GM21723 (cell line): ENCODE measurements around the gene KIAA2012.

ENCODE experiments used
- ATAC-seq: cut with Tn5 transposase; IDR thresholded peaks from one replicate; pipeline ENCODE4 v1.9.1; 2021; ENCODE audit warnings: mild to moderate bottlenecking, moderate library complexity; ENCODE audit not compliant: unreplicated experiment

Gene KIAA2012

DNA sequence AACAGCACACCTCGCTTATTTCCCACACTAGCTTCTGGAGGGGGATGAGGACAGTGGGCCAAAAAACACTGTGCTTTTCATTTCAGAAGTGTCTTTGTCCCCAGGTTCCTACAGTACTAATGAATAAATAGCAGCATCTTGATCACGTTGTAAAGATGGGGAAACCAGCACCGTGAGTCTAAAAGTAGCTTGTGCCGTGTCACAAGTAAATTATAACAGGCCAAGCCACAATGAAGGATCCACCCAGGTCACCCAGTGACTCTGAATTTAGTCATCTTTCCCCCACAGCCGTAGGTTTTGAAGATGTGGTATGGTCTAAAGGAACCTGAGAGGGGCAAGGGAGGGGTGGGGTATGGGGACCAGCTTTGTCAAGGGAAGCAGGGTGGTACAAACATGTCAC lies 30.6 kb upstream of the KIAA2012 start:
- no peak for ATAC-seq

DNA sequence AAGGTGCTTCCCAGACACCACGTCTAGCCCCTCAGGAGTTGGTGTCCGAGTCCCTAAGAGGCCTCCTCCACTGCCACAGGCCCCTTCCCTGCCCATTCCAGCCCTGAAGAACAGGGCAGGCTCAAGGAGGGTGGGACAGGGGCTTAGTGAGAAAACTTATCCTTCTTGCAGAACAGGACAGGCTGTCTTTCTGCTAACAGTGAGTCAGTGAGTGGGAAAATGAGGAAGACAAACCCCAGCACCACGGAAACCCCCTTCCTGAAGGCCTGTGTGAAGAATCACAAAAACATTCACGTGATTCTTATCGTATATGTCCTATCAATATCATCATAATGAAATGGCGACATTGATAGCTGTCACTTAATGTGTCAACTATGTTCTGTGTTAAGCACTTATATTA lies 29.6 kb upstream of the KIAA2012 start:
- no peak for ATAC-seq

DNA sequence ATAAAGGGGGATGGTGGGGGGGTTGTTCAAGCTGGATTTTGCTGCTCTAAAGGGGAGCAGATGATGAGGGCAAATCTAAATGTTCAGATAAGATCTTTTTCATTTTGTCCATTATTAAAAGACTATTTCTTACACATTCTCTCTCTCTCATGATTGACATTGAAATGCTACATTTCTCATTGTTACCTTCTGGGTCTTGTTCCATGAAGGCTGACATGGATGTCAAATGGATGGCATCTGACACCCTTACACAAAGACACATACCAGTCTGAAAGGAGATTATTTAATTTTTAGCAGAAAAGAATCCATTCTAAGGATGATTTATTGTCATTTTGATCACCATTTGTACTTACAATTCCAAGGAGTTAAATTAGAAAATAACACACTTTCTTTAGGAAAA lies 28.3 kb upstream of the KIAA2012 start:
- no peak for ATAC-seq

DNA sequence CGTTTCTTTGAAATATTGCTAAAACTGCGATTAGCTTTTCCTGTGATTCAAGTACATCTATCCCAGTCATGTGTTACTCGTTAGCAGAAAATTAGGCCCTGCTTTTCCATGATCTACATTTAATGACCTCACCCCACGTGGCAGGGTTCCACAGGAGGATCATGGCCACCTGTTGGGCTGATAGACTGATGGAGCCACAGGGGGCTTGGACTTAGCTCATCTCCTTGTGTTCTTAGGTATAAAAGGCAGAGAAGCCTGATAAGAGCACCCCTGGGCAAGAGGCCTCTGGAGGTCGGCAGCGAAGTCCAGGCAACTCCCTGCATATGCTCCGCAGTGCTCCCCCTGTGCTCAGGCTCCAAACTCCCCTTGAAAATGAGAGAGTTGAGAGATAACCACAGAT lies 26.5 kb upstream of the KIAA2012 start:
- ATAC-seq = no peak

DNA sequence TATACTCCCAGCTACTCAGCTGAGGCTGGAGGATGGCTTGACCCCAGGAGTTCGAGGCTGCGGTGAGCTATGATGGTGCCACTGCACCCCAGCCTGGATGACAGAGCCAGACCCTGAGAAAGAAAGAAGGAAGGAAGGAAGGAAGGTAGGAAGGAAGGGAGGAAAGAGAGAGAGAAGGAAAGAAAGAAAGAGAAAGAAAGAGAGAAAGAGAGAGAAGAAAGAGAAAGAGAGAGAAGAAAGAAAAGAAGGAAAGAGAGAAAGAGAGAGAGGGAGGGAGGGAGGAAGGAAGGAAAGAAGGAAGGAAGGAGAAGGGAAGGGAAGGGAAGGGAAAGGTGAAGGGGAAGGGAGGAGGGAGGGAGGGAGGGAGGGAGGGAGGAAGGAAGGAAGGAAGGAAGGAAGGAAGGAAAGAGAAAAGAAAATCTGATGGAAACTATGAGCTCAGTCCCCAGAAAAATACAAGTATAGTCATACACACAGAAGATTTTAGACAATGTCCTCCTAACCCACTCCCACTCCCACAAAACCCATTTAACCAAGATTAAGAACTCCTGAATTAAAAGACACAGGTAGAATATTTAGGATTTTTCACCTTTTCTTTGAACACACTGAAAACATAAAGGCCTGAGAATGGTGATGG lies 23.8 kb upstream of the KIAA2012 start:
- no peak for ATAC-seq

DNA sequence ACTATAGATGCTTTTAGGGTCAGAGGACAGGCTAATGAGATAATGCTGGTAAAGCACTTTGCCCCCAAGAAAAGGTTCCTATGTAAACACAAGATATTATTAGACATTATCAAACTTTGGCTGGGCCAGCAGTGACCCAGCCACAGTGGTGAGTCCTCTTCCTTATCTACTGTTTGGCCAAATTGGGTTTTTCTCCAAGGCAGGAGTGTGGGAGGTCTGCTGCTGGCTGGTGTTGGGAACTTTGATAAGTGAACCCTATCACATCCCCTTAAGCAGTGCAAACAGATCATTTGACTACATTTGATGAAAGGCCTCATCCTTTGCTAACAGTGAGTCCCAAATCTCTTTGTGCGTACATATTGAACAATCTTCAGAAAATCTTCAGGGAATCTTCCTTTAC lies 23.2 kb upstream of the KIAA2012 start:
- no peak for ATAC-seq

DNA sequence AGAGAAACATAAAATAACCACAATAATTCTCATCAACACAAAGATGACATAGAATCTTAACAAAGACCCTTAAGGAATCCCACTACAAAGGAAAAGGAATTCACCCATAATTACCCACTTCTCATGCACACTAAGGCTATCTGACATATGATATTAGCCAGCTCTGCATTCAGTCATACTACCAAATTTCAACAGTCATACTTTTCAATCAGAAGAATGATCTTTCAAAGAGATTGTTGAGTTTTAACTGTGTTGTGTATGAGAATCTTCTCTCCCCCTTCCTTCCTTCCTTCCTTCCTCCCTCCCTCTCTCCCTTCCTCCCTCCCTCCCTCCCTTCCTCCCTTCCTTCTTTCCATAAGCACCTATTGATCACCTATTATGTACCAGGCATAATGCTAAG lies 22.4 kb upstream of the KIAA2012 start:
- no peak for ATAC-seq

DNA sequence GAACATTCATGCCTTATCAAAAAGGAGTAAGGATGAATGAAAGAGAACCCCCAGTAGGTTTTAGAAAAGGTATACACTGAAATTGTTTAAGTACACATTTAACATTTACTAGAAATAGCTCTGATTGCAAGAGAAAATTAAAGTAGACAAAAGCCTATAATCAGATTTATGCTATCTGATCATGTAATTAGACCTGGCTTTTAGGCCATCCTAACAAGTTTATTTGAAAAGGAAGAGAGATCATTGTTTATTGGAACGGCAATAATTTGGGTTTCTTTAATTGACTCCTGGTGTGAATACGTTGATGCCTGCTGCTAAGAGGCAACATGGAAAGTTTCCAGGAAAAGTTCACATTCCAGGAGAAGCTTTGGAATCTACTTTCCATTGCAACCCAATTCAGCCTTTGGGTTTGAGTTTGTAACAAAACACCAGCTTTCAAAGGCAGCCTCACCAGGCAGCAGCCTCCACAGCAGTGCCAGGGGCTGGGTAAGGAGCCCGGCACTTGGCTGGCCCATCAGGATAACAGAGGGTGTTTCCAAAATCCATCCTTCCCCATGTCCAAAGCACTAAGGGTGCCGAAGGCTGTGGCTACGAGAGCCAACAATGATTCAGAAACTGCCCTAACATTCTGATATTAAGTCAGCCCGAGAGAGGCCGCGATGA lies 21.4 kb upstream of the KIAA2012 start:
- ATAC-seq = no peak

DNA sequence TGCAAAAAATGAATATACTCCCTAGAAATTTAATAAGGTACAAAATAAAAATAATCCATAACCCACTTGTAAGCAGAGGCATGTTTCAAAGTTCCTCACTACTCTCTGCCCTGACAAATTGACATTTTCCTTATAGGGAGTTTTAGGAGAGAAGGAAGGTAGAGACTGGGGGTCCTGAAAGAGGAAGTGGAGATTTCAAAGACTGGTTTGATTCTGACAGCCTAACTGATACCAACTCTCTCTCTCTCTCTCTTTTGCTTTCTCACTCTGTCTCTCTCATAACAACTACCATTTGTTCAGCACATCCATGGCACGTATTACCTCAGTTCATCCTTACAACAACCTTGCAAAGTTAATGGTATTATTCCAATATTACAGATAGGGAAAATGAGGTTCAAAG lies 20.8 kb upstream of the KIAA2012 start:
- ATAC-seq = no peak

DNA sequence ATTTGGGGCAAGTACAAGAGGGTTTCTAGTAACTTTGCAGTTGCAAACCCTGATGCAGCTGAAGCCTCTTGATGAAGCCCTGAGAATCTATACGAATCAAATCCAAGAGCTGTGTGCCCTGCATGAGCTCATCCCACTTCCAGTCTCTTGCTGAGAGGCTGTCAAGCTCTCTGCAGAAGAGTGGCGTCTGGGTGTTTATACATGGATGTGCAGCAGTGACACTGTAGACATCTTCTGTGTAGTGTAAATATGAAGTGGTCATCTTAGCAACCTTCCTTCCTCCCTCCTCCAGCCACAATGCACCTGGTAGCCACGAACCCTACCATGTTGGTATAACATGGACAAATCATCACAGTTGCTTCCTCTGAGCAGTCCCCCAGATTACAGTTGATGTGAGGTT lies 18.4 kb upstream of the KIAA2012 start:
- ATAC-seq = no peak

DNA sequence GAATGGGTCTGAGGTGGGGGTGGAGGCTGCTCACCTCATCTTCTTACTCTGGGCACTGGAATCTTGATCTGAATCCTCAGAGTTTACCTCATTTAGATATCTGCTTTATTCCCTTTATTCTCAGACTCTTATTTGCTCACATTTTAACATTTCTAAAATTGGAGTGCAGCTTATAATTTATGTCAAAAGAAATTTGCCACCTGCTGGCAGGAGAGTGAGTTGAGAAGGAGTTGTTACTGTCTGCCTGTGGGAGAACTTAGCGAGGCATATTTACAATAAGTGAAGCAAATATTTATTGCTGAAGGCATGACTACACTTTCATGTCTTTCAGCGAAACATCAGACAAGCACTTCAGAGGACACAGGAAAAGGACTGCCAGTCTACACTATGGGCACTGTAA lies 16.4 kb upstream of the KIAA2012 start:
- ATAC-seq = no peak

DNA sequence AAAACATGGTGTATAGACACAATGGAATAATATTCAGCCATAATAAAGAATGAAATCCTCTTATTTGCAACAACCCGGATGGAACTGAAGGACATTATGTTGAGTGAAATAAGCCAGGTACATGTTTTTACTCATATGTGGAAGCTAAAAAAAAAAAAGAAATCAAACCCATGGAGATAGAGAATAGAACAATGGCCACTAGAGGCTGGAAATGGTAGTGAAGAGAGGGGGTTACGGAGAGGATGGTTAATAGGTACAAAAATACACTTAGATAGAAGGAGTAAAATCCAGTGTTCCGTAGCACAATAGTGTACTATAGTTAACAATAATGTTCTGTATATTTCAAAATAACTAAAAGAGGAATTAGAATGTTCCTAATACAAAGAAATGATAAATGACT lies 12.8 kb upstream of the KIAA2012 start:
- no peak for ATAC-seq

DNA sequence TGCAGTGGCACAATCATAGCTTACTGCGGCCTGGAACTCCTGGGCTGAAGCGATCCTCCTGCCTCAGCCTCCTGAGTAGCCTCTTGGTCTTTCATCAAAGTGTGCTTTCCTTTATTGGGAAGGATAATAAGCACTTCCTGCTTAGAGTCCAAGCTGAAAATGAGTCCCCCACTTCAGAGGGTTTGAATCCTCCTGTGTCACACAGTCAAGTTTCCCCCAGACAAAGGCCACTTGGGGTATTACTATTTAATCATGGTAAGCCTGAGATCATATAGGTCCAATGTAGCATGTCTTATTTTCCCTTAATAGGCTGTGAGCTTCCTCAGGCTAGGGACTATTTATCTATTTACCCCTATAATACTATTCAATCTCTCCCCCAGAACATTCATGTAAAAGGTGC lies 11.4 kb upstream of the KIAA2012 start:
- no peak for ATAC-seq

DNA sequence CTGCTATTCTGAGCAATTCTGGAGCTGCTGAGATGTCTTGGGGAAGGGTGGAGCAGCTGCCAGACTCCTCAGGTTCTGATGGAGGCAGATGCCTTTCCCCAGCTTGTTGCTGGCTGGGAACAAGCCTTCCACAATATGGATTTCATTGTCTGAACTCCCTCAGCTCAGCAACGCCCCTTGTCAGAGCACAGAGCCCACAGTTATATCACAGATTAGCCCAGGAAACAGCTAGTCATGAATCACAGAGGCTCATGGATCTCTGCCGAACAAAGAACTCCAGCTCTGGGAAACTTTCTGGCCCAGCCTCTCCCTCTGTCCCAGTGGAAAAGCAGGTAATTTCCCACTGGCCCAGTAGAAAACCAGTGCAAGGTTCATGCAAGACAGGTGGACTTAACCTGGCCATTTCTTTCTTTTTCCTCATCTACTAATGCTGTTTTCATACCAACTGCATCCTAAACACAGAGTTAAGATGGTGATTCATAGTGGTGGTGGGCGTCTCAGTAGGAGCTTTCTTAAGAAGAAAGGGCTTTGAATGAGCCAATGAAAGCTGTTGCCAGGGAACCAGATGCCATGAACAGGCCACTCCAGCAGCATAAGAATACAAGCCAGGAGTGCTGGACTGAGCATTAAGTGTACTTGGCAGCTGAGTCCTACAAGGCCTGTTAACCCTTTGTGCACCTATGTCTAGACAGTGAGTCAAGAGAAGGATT lies 8.7 kb upstream of the KIAA2012 start:
- no peak for ATAC-seq

DNA sequence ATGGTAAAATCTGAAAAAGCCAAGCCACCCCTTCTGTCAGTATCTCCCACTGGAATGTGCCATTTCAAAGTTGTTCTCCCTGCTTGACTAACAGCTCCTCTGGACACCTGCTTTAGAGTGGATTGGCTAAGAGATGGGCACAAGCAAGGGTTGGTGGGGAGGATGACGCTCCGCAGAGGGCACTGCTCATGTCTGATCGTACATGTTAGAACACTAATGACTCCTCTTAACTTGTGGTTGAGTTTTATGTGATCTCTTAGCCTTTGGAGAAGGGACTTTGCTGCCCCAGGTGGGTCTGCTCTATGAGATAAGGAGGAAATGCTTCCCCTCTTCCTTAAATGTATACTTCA lies 8.2 kb upstream of the KIAA2012 start:
- no peak for ATAC-seq

DNA sequence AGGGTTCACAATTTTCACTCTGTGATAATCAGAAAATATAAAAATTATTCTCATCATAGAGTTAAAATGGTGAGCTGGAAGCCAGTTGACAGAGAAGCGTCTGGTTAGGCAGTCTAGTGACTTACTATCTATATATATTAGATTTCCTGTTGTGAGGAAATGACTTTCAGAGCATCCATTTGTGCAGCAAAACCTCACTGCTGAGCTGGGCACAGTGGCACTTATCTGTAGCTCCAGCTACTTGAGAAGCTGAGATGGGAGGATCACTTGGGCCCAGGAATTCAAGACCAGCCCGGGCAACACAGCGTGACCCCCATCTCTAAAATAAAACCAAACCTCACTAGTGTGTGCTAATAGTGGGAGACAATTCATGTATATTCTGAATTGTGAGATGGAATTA lies 7.2 kb upstream of the KIAA2012 start:
- no peak for ATAC-seq

DNA sequence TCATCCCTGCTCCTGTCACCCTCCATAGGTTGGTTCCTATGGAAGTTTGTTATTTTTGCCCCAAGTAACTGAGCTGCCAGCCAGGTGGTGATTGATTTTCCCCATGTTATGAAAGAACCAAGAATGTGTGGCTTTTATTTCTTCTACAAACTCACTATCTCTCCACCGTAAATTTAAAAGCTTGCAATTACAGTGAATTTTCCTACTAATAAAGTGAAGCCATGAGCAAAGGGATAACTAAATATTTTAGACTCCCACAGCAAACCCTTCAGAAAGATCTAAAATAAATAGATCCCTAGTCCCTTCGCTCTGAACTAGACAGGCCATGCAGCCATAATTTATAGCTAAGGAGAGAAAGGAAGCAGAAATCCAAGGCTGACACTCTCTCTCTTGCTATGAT lies 6.2 kb upstream of the KIAA2012 start:
- ATAC-seq = no peak

DNA sequence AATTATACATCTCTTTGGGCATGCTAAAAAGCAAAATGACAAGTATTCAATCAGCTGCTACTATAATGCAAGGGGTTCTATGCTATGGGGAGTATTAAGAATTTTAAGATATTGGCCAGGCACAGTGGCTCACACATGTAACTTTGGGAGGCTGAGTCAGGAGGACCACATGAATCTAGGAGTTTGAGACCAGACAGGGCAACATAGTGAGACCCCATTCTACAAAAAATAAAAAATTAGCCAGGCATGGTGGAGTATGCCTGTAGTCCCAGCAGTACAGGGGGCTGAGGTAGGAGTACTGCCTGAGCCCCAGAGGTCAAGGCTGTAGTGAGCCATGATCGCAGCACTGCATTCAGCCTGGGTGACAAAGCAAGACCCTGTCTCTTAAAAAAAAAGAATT lies 5.5 kb upstream of the KIAA2012 start:
- ATAC-seq = no peak

DNA sequence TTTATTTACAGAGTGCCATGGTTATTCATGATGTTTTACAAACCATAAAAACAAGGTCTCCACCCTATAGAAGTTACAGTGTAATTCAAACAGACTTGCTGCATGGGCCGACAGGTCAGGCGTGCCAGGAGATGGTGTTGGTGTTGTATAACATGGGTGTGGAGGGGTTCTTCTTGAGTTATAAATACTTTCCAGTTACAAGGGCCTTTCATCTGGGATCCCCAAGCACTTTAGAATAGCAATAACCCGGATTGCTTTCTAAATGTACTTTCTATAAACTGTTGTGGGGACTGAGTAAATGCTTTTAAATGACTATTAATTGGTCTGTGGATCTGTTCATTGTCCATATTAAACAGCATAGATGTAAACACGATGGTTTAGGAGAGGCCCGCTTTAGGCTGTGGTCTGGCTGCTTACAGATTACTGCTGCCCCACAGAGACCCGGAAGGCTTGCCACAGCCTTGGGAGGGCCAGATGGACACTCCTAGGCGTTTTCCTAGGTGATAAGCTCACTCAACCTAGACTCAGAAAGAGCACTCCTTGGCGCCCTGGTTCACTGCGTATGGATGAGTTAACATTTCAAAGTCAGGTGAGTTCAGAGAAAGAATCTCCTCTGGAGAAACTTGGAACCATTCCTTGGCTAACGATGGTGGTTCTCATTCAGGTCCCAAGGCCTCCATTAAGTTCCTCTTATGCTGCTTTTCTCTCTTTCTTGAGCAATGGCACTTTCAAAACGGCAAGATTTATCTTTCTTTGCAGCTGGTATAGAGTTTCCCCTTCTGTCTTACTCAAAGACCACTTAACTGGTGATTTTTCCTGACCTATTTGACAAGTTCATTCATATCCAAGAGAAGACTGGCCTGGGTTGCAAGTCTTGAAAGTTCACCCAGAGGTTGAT lies 3.6 kb upstream of the KIAA2012 start:
- ATAC-seq = no peak

DNA sequence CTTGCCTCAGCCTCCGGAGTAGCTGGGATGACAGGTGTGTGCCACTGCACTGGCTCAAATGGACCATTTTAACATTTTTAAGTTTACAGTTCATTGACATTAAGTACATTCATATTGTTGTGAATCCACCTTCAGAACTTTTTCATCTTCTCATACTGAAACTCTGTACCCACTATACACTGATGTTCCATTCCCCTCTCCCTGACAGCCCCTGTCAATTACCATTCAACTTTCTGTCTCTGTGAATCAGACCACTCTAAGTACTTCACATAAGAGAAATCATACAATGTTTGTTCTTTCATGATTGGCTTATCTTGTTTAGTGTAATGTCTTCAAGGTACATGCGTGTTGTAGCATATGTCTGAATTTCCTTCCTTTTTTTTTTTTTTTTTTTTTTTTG lies 1.9 kb upstream of the KIAA2012 start:
- no peak for ATAC-seq

DNA sequence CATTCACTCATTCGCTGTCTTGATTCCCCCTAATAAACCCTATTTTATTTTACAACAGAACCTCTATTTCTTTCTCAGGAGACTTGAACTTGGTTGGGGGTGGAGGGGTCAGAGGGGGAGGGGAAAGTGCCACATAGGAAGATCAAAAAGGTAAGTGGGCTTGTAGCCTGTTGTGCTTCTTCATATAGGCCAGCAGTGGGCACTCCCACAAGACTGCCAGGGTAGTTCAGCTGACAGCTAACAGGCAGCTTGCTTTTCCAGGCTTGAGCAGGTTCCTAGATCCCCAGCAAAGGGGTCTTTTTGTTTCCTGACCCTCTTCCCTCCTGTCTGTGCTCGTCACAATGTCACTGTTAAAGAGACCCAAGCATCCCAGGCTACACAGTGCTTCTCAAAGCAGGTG lies 829 bp upstream of the KIAA2012 start:
- no peak for ATAC-seq

DNA sequence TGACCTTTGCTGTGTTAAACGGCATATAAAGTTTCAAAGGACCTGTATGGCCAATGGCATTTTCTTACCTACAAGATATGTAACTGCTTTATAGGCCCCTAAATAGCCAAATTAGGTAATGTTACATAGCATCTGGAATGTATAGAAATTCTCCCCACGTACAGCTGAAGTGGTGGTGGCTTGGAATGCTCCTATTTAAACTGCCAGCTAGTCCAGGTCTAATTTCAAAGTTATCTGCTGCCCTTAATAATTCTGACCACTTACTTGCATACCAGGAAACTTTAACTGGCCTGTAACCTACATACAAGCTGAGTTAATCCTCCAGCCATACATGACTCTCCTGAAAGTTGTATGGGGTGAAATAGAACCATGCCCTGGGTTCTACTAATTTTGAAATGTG lies 1.3 kb downstream of the KIAA2012 start:
- ATAC-seq = no peak
